NCI-H524 treated with DMSO at 0.1 percent for 48 hours (cell line): ENCODE measurements around the gene KLHDC1.
"Not testable (repeated sequence)": the region's sequence is repeated elsewhere in the genome, so short reads cannot be mapped to it uniquely, and the experiment has no call there.

Experiments used
- DNase-seq: peaks from one replicate; lab custom pipeline; 2025; lab: John Stamatoyannopoulos, UW

KLHDC1 gene

GRCh38 chr14:49727171-49727570 is 34.3 kb downstream of the KLHDC1 start:
- DNase-seq, result no peak

- no peak for DNase-seq
These were observed 40.0 kb downstream of the KLHDC1 start for GRCh38 chr14:49732896-49733295.

GRCh38 chr14:49733836-49734235 is 40.9 kb downstream of the KLHDC1 start:
- DNase-seq, result no peak

GRCh38 chr14:49735669-49736068 is 42.7 kb downstream of the KLHDC1 start:
- DNase-seq, result not testable (repeated sequence)

DNA sequence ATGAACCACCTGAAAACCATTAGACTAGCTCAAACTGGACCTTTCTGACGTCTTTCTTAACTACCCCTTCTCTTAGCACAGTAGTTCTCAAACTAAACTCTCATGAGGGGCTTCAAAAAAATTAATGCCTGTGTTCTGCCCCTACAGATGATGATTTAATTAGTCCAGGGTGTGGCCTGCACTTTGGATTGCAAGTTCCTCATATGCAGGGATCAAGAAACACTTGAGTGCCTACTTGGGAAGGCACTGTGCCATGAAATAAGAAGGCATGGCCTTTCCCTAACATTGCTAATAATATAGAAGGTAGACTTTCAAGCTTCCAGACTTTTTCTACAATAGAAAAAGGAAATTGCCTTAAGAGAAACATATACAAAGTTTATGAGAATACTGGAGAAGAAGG is 52.3 kb downstream of the KLHDC1 start:
- no peak for DNase-seq

DNA sequence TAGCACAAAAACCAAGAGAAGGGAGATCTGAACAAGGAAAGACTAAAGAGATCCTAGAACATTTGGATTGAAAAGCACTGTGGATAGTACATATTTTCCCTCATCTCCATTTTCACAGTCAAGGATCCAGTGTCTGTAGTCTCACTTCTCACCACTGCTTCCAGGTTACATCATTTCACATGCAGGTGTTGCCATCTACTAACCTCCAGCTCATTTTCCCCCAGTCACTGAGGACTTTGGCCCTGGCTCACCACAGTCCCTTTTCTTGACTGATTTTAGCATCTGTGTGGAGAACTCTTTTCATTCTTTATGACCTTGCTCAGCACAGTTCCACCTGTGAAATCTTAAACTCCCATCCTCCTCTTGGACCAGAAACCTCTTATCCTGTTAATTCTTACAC is 53.6 kb downstream of the KLHDC1 start:
- DNase-seq, result not testable (repeated sequence)

DNA sequence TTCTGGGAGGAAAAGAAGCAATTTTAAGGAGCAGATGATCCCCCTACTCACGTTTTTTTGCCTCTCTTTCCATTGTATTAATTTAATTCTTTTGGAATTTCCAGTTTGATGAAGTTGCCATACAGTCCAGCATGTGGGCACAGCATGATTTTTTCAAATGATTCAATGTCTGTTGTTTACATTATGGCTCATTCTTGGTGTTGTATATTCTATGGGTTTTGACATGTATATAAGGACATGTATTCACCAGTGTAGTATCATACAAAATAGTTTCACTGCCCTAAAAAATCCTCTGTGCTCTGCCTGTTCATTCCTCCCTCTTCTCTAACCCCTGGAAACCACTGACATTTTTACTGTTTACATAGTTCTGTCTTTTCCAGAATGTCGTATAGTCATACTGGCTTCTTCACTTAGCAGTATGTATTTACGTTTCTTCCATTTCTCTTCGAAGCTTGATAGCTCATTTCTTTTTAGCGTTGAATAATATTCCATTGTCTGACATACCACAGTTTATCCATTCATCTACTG is 61.7 kb downstream of the KLHDC1 start:
- no peak for DNase-seq

GRCh38 chr14:49755378-49755777 is 62.5 kb downstream of the KLHDC1 start:
- no peak for DNase-seq

GRCh38 chr14:49761839-49762551 is 69.1 kb downstream of the KLHDC1 start:
- DNase-seq, result no peak

- DNase-seq, result peak; percentile 70
These were observed 73.9 kb downstream of the KLHDC1 start for GRCh38 chr14:49766839-49767238.

DNA sequence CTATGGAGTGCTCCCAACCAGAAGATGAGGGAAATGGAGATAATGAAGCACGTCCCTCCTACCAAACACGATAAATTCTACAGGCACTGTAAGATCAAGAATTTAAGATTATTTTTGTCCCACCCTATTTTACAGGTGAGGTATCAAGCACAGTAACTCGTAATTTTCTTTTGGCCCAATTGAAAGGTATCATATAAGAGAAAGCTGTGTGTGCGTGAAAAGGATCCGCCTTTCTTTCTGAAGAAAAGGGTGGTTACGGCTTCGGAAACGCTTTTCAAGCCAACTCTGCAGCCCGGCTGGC is 74.3 kb downstream of the KLHDC1 start:
- DNase-seq, result peak; percentile 71

- peak; percentile 52 for DNase-seq
These were observed 74.8 kb downstream of the KLHDC1 start, which contains the start of gene KLHDC2 for GRCh38 chr14:49767571-49768300. Gene KLHDC2 (plus strand): TSS chr14:49768153. CDS start chr14:49768469, 316 bp downstream.

DNA sequence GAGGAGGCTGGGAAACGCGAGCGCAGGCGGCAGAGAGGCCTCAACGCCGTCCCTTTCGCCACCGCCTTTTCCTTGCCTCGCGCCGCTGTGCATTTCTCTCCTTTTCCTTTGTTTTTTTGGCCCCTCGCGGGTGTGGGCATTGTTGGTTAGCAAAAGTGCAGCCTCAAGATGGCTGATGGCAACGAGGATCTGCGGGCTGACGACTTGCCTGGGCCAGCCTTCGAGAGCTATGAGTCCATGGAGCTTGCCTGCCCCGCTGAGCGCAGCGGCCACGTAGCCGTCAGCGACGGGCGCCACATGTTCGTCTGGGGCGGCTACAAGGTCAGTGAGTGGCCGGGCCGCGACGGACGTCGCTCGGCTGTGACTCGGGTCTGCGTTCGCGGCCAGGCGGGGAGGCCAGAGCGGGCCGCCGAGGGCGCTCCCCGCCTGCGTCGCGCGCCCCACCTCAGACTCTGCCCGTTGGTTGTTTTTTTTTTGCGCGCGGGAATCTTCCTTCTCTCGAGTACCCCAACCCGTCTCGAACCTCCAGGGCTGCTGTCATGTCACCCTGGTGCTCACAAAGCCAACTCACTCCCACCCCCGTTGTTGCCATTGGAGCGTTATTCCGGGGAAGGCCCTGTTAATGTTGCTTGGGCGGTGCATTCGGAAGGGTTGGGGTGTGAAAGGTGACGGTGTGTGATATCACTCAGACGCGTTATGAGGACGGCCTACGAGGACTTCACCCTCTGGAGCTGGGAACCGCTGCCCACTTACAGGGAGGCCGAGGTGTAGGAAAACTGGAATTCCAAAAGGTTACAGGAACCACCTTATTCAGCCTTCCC is 75.6 kb downstream of the KLHDC1 start:
- peak; percentile 16 for DNase-seq

- no peak for DNase-seq
These were observed 76.3 kb downstream of the KLHDC1 start for GRCh38 chr14:49769171-49769570.

DNA sequence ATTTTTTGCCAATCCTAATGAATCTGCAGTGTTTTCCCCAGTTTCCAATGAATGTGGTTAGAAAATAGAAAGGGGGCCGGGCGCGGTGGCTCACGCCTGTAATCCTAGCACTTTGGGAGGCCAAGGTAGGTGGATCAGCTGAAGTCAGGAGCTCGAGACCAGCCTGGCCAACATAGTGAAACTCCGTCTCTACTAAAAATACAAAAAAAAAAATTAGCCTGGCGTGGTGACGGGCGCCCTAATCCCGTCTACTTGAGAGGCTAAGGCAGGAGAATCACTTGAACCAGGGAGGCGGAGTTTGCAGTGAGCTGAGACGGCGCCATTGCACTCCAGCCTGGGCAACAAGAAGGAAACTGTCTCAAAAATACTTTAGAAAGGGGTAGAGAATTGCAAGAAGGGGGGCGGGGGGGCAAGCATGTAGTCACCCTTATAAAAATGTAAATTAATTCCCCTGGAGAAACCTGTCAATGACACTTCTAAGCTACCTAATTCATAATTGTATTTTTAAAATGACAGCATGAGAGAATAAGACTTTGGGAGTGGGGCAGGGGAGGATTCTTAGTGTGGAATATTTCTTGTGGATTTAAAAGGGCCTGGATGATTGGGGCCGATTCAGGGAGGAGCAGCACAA is 76.8 kb downstream of the KLHDC1 start:
- no peak for DNase-seq

DNA sequence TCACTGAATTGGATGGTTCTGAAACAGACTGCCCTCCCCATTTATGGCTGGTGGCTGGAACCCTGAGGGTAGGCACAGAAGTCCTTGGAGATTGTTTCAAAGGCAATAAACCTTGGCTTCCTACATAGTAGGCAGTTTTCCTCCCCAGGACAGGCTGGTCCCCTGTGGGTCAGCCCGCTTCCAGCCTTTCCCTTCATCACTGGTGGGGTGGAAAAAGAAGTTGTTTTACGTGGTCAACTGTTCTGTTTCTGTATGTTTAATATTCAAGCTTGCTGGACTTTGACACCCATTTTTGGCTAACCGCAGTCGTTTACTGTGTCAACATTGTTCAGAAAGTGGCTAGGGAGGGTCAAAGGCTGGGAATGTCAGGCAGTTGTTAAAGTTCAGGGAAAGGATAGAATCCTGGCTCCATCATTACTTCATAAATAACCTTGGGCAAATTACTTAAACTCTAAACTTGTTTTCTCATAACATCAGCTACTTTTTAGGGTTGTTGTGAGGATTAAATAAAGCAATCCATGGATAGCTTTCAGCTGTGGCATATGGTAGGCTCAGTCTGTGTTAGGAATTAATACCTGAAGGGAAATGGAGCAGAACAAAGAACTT is 77.4 kb downstream of the KLHDC1 start:
- no peak for DNase-seq

DNA sequence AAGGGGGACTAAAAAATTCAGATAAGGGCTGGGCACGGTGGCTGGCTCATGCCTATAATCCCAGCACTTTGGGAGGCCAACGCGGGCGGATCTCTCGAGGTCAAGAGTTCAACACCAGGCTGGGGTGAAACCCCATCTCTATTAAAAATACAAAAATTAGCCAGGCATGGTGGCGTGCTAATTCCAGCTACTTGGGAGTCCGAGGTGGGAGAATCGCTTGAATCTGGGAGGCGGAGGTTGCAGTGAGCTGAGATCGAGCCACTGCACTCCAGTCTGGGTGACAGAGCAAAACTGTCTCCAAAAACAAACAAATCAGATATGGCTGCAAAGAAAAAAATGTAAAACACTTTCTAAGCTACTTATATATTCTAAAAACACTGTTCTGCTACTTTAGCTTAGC is 78.8 kb downstream of the KLHDC1 start:
- not testable (repeated sequence) for DNase-seq

DNA sequence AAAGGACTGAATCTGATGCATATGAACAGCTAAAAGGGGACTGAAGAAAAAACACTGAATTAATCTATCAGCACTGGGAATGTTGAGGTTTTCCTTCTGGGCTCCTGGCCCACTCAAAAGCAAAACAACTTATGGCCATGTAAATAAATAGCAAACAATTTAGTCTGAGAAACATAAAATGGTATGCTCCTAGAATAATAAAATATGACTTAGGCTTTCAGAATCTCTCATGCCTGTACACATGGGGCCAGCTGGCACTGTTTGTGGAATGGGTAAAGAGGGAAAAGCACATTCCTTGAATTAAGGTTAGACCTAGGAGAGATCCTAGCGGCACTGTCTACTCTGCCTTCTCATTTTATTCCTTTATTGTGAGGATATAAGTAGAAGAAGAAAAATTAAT is 81.2 kb downstream of the KLHDC1 start:
- no peak for DNase-seq

- DNase-seq, result no peak
These were observed 85.5 kb downstream of the KLHDC1 start for GRCh38 chr14:49778421-49778820.

- not testable (repeated sequence) for DNase-seq
These were observed 88.1 kb downstream of the KLHDC1 start for GRCh38 chr14:49781040-49781439.

DNA sequence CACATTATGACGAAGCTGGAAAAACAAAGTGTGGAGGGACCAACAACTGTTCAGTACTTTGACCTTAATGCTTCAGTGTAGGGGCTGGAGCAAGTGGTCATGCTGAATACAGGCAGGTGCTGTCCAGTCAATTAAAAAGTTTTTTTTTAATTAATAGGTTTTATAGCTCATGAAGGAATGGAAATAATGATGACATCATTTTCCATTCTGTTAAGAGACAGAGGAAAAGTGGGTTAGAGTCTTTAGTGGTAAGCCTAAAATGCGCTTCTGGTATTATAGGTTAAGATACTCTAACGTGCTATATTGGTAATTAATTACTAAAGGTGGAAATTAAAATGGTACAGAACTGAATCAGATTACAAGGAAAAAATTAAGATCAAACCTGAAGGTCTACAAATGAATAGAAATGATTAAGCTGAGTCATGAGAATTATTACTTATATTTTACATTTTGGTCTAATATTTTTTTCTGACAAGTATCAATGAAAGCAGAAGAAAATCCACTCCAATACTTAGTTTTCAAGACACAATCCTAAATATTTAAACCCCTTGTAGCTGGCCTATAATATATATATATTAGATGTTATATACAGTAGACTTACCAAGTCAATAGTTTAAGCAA is 90.6 kb downstream of the KLHDC1 start:
- no peak for DNase-seq
